KMS-11 (cell line): Measurements from ENCODE around the gene SYT17.

Experiments
- H2AFZ ChIP-seq: fragments of 200-600 bp; sonication (generic); 2 replicates; pipeline ENCODE4 v1.6.1; 2016; ENCODE audit warnings: antibody characterized with exemption, mixed run types, low read depth
- H3K27ac ChIP-seq: fragments of 200-600 bp; sonication (generic); 2 replicates; pipeline ENCODE4 v1.6.1; 2016; ENCODE audit warnings: mild to moderate bottlenecking, mixed run types
- H3K27me3 ChIP-seq: fragments of 200-600 bp; sonication (generic); 2 replicates; pipeline ENCODE4 v1.6.1; 2017; ENCODE audit warnings: mild to moderate bottlenecking, low read depth, mixed run types, moderate library complexity; ENCODE audit not compliant: insufficient read depth
- H3K36me3 ChIP-seq: fragments of 200-600 bp; sonication (generic); 2 replicates; pipeline ENCODE4 v1.6.1; 2017; ENCODE audit warnings: mild to moderate bottlenecking, mixed run types; ENCODE audit not compliant: insufficient read depth
- H3K4me1 ChIP-seq: fragments of 200-600 bp; sonication (generic); 2 replicates; pipeline ENCODE4 v1.6.1; 2016; ENCODE audit warnings: mild to moderate bottlenecking, low read depth, mixed run types; ENCODE audit not compliant: poor library complexity, severe bottlenecking
- H3K4me2 ChIP-seq: fragments of 200-600 bp; sonication (generic); 2 replicates; pipeline ENCODE4 v1.7.0; 2016; ENCODE audit warnings: mild to moderate bottlenecking, mixed run types
- H3K4me3 ChIP-seq: fragments of 200-600 bp; sonication (generic); IDR thresholded peaks from 2 replicates; pipeline ENCODE4 v1.6.1; 2017; ENCODE audit warnings: low read depth, low read length, mixed read lengths; ENCODE audit not compliant: insufficient read depth
- H3K79me2 ChIP-seq: fragments of 200-600 bp; sonication (generic); 2 replicates; pipeline ENCODE4 v1.6.1; 2016; ENCODE audit warnings: low read depth, mixed run types; ENCODE audit not compliant: insufficient read depth
- H3K9ac ChIP-seq: fragments of 200-600 bp; sonication (generic); 2 replicates; pipeline ENCODE4 v1.6.1; 2016; ENCODE audit warnings: mild to moderate bottlenecking, mixed run types
- H4K20me1 ChIP-seq: fragments of 200-600 bp; sonication (generic); 2 replicates; pipeline ENCODE4 v1.6.1; 2016; ENCODE audit warnings: mild to moderate bottlenecking, mixed run types; ENCODE audit not compliant: insufficient read depth
- CTCF ChIP-seq: fragments of 200-600 bp; sonication (generic); conservative IDR thresholded peaks from 2 replicates; pipeline ENCODE4 v1.6.1; 2017; ENCODE audit warnings: low read depth, mild to moderate bottlenecking, antibody characterized with exemption, low read length, moderate library complexity, mixed read lengths

Gene SYT17

GRCh38 chr16:19147126-19147525 lies 20.9 kb upstream of the SYT17 start:
- Histone ChIP-seq H3K79me2 (no peaks in the 10 kb centered on the region), H3K4me2 (no peak overlapping the region), H4K20me1 (no peaks in the 10 kb centered on the region), H3K27ac (no peak overlapping the region), H3K27me3 (no peaks in the 10 kb centered on the region), H3K36me3 (no peaks in the 10 kb centered on the region), H3K4me3 (no peak overlapping the region), H2AFZ (no peak overlapping the region), H3K9ac (no peak overlapping the region), H3K4me1 (no peaks in the 10 kb centered on the region)
- no peak for TF ChIP-seq CTCF

GRCh38 chr16:19147627-19148026 lies 20.4 kb upstream of the SYT17 start:
- Histone ChIP-seq H4K20me1 (no peaks in the 10 kb centered on the region), H3K4me1 (no peaks in the 10 kb centered on the region), H3K4me3 (no peak overlapping the region), H3K79me2 (no peaks in the 10 kb centered on the region), H3K4me2 (no peak overlapping the region), H3K27me3 (no peaks in the 10 kb centered on the region), H3K36me3 (no peaks in the 10 kb centered on the region), H3K27ac (no peak overlapping the region), H3K9ac (no peak overlapping the region), H2AFZ (no peak overlapping the region)
- no peak for TF ChIP-seq CTCF

- H3K4me1 ChIP-seq = no peaks in the 10 kb centered on the region
- no peak overlapping the region for H3K27ac ChIP-seq
- H4K20me1 ChIP-seq = no peaks in the 10 kb centered on the region
- no peaks in the 10 kb centered on the region for H3K79me2 ChIP-seq
- no peak overlapping the region for H3K9ac ChIP-seq
- H3K27me3 ChIP-seq = no peaks in the 10 kb centered on the region
- no peaks in the 10 kb centered on the region for H3K36me3 ChIP-seq
- no peak overlapping the region for H3K4me3 ChIP-seq
- H3K4me2 ChIP-seq = no peak overlapping the region
- no peak for TF ChIP-seq CTCF
- H2AFZ ChIP-seq = no peak overlapping the region
Measured at GRCh38 chr16:19148189-19148588, 19.9 kb upstream of the SYT17 start.

- Histone ChIP-seq H3K4me3 (no peak overlapping the region), H3K79me2 (no peaks in the 10 kb centered on the region), H3K27ac (no peak overlapping the region), H3K4me1 (no peaks in the 10 kb centered on the region), H3K9ac (no peak overlapping the region), H3K36me3 (no peaks in the 10 kb centered on the region), H3K4me2 (no peak overlapping the region), H2AFZ (no peak overlapping the region), H4K20me1 (no peaks in the 10 kb centered on the region), H3K27me3 (no peaks in the 10 kb centered on the region)
- no peak for TF ChIP-seq CTCF
Measured at GRCh38 chr16:19151310-19151709, 16.7 kb upstream of the SYT17 start.

- TF ChIP-seq CTCF = no peak
- Histone ChIP-seq H3K4me1 (no peaks in the 10 kb centered on the region), H3K9ac (no peak overlapping the region), H4K20me1 (no peaks in the 10 kb centered on the region), H3K4me2 (no peak overlapping the region), H3K27ac (no peak overlapping the region), H3K4me3 (no peak overlapping the region), H2AFZ (no peak overlapping the region), H3K79me2 (no peaks in the 10 kb centered on the region), H3K36me3 (no peaks in the 10 kb centered on the region), H3K27me3 (no peaks in the 10 kb centered on the region)
Measured at GRCh38 chr16:19152042-19152441, 16.0 kb upstream of the SYT17 start.
